Activated T-helper 1 cell treated with anti-CD3 and anti-CD28 coated beads, Interleukin-12 subunit alpha, Interleukin-12 subunit beta, Interleukin-2, Interleukin-4 antibody, amounts not matched to agents 30 ng/mL and 10 ng/mL and 1 ng/mL, durations not matched to agents 14 hours and 24 hours and 36 hours (primary cell): ENCODE results near the gene SH3TC2. TPM values are rescaled to one million over a fixed set of nuclear protein-coding genes. Genes with fewer than 3 reads are reported as not detected.
"Not testable (repeated sequence)": the region's sequence is repeated elsewhere in the genome, so short reads cannot be mapped to it uniquely, and the experiment has no call there.

Experiments used
- DNase-seq: peaks from one replicate; pipeline ENCODE4 v3.0.0; 2021; ENCODE audit warnings: low spot score
- H3K27ac Mint-ChIP-seq: one replicate; pipeline ENCODE4 v1.8.0; 2021; ENCODE audit warnings: mild to moderate bottlenecking, mixed read lengths
- H3K27me3 Mint-ChIP-seq: one replicate; pipeline ENCODE4 v1.8.0; 2022; ENCODE audit warnings: mild to moderate bottlenecking, moderate library complexity, mixed read lengths; ENCODE audit not compliant: insufficient read depth
- H3K36me3 Mint-ChIP-seq: one replicate; pipeline ENCODE4 v1.8.0; 2021; ENCODE audit warnings: low read depth, mixed read lengths
- H3K4me1 Mint-ChIP-seq: one replicate; pipeline ENCODE4 v1.8.0; 2021; ENCODE audit warnings: low read depth, mixed read lengths
- H3K4me3 Mint-ChIP-seq: one replicate; pipeline ENCODE4 v1.8.0; 2021; ENCODE audit warnings: mild to moderate bottlenecking, moderate library complexity, mixed read lengths
- H3K9me3 Mint-ChIP-seq: one replicate; pipeline ENCODE4 v1.8.0; 2021; ENCODE audit warnings: mixed read lengths
- intact Hi-C: fragments of 100-400 bp; cut with micrococcal nuclease; formaldehyde crosslinking; loops from one replicate; pipeline ENCODE4 v1.15.1; 2024
- total RNA-seq: library from RNA; stranded (reverse); gene quantifications from 2 replicates; pipeline ENCODE4 v1.2.3, GENCODE V29; 2022

Gene SH3TC2
- total RNA-seq, 1 donor from 2014 or later, result not detected

- H3K4me1 Mint-ChIP-seq, DNase-seq, H3K36me3 Mint-ChIP-seq, intact Hi-C loops, H3K27ac Mint-ChIP-seq, H3K4me3 Mint-ChIP-seq, H3K27me3 Mint-ChIP-seq, H3K9me3 Mint-ChIP-seq: not testable (repeated sequence)
Measured at GRCh38 chr5:149074071-149074470, 11.2 kb upstream of the SH3TC2 start.

DNA sequence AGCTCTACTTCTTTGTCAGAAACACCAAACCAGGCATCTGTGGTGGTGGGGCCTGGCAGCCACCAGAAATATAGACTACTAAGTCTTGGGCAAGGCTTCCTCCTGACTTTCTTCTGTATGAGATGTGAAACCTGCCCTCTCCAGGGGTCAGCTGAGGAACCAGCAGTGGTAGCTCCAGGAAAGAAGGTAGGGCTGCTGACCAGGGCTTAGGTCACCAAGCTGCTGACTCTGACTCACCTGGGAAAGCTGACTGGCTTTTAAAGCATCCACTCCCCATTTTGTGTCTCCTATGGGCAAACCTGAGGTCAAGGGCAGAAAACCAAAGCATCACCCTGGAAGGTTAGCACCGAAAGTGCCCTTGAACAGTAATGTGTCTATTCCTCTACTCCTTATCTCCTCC lies 10.4 kb upstream of the SH3TC2 start:
- Mint-ChIP-seq H3K4me3 (no peak overlapping the region), H3K9me3 (peaks cover 4% of the 10 kb centered on the region), H3K27ac (no peak overlapping the region), H3K4me1 (no peaks in the 10 kb centered on the region), H3K36me3 (no peaks in the 10 kb centered on the region), H3K27me3 (peaks cover 9% of the 10 kb centered on the region)
- DNase-seq, result no peak
- intact Hi-C loops, result no loop called here

- H3K27me3 Mint-ChIP-seq, result peaks cover 9% of the 10 kb centered on the region
- no peak overlapping the region for H3K4me3 Mint-ChIP-seq
- peaks cover 4% of the 10 kb centered on the region for H3K9me3 Mint-ChIP-seq
- DNase-seq, result no peak
- H3K27ac Mint-ChIP-seq, result no peak overlapping the region
- no peaks in the 10 kb centered on the region for H3K4me1 Mint-ChIP-seq
- no peaks in the 10 kb centered on the region for H3K36me3 Mint-ChIP-seq
- intact Hi-C loops, result no loop called here
Measured at GRCh38 chr5:149072791-149073190, 9.9 kb upstream of the SH3TC2 start.

DNA sequence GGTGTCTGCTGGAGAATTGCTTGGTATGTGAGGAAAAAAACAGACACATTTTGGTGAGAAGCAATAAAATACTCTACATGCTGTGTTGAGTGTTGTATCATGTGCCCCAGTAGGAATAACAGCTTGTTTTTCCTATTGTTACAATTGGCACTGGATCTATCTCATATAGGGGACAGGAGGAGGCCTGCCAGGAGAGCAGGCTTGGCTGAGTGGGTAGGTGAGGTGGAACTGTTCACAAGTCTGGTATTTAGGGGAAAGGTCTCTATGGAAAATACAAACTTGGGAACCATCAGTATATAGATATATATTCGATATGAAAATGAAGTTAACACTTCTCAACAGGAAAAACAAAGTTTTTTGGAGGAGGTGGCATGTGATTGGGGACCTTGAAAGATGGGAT lies 9.5 kb upstream of the SH3TC2 start:
- Mint-ChIP-seq H3K9me3 (peaks cover 4% of the 10 kb centered on the region), H3K36me3 (no peaks in the 10 kb centered on the region), H3K4me1 (no peaks in the 10 kb centered on the region), H3K27me3 (peaks cover 7% of the 10 kb centered on the region), H3K27ac (no peak overlapping the region), H3K4me3 (no peak overlapping the region)
- intact Hi-C loops, result no loop called here
- no peak for DNase-seq

DNA sequence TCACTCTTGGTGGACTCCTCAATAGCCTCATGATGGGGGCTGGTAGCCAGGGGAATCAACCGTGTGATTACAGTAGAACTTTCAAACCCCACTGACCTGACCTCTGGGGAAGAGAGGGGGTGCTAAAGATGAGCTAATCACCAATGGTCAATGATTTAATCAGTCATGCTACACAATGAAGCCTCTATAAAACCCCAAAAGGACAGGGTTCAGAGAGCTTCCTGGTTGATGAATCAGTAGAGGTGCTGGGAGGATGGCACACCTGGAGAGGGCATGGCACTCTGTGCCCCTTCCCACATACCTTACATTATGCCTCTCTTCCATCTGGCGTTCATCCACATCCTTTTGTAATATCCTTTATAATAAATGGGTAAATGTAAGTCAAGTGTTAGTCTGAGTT lies 8.9 kb upstream of the SH3TC2 start:
- Mint-ChIP-seq H3K9me3 (peaks cover 4% of the 10 kb centered on the region), H3K27ac (no peak overlapping the region), H3K4me3 (no peak overlapping the region), H3K36me3 (no peaks in the 10 kb centered on the region), H3K4me1 (no peaks in the 10 kb centered on the region), H3K27me3 (peaks cover 7% of the 10 kb centered on the region)
- no peak for DNase-seq
- intact Hi-C loops, result no loop called here

GRCh38 chr5:149071216-149071615 lies 8.4 kb upstream of the SH3TC2 start:
- H3K36me3 Mint-ChIP-seq, result no peaks in the 10 kb centered on the region
- H3K27ac Mint-ChIP-seq, result no peak overlapping the region
- intact Hi-C loops, result no loop called here
- no peak overlapping the region for H3K4me3 Mint-ChIP-seq
- peaks cover 4% of the 10 kb centered on the region for H3K9me3 Mint-ChIP-seq
- peaks cover 7% of the 10 kb centered on the region for H3K27me3 Mint-ChIP-seq
- no peaks in the 10 kb centered on the region for H3K4me1 Mint-ChIP-seq
- DNase-seq, result no peak

DNA sequence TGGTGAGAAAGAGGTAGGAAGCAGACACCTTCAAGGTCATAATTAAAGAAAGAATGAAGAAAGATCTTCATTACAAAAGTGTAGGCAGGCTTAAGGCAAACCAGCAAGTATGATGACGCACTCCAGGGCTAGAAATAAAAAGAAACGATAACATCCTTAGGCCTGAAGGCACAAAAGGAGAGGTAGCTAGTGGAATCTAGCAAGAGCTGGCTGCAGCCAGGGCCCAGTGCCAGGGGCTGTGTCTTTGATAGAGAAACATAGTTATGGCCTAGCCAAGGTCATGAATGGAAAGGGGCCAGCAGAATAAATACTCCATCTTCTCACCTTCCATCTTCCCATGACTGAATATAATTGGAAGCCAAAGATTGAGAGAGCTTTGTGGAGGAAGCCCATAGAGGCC lies 6.8 kb upstream of the SH3TC2 start:
- no peaks in the 10 kb centered on the region for H3K36me3 Mint-ChIP-seq
- H3K4me3 Mint-ChIP-seq, result no peak overlapping the region
- no peaks in the 10 kb centered on the region for H3K9me3 Mint-ChIP-seq
- intact Hi-C loops, result no loop called here
- no peaks in the 10 kb centered on the region for H3K4me1 Mint-ChIP-seq
- peaks cover 9% of the 10 kb centered on the region for H3K27me3 Mint-ChIP-seq
- DNase-seq, result no peak
- no peak overlapping the region for H3K27ac Mint-ChIP-seq

GRCh38 chr5:149063896-149064478 lies 1.1 kb upstream of the SH3TC2 start:
- no peaks in the 10 kb centered on the region for H3K4me1 Mint-ChIP-seq
- H3K36me3 Mint-ChIP-seq, result no peaks in the 10 kb centered on the region
- no peak overlapping the region for H3K4me3 Mint-ChIP-seq
- H3K27ac Mint-ChIP-seq, result no peak overlapping the region
- H3K27me3 Mint-ChIP-seq, result peaks cover 2% of the 10 kb centered on the region
- intact Hi-C loops, result no loop called here
- no peaks in the 10 kb centered on the region for H3K9me3 Mint-ChIP-seq
- no peak for DNase-seq

GRCh38 chr5:149062371-149063016 lies 368 bp downstream of the SH3TC2 start:
- intact Hi-C loops, result no loop called here
- no peaks in the 10 kb centered on the region for H3K4me1 Mint-ChIP-seq
- DNase-seq, result no peak
- no peaks in the 10 kb centered on the region for H3K36me3 Mint-ChIP-seq
- no peak overlapping the region for H3K27ac Mint-ChIP-seq
- H3K4me3 Mint-ChIP-seq, result no peak overlapping the region
- H3K9me3 Mint-ChIP-seq, result no peaks in the 10 kb centered on the region
- peaks cover 7% of the 10 kb centered on the region for H3K27me3 Mint-ChIP-seq

- intact Hi-C loops, result no loop called here
- no peaks in the 10 kb centered on the region for H3K9me3 Mint-ChIP-seq
- no peaks in the 10 kb centered on the region for H3K36me3 Mint-ChIP-seq
- H3K27ac Mint-ChIP-seq, result no peak overlapping the region
- DNase-seq, result no peak
- H3K27me3 Mint-ChIP-seq, result peaks cover 9% of the 10 kb centered on the region
- no peaks in the 10 kb centered on the region for H3K4me1 Mint-ChIP-seq
- H3K4me3 Mint-ChIP-seq, result no peak overlapping the region
Measured at GRCh38 chr5:149061341-149061740, 1.5 kb downstream of the SH3TC2 start.

DNA sequence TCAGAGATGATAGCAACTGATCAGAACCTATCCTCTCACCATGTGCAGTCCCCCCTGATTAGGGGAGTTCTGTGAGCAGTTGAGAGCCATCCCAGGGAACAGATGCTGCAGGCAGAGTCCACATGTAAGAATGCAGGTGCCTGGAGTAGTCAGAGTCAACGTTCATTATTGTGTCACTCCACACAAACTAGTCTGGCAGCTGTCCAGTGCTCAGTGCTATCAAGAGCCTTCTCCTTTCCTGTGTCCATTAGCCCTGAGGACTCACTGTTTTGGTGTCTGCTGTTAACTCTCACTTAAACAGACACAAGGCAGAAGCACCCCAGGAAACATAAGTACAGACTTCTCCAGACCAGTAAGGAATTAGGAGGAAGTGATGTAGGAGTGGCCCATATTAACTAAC lies 2.5 kb downstream of the SH3TC2 start:
- no peak overlapping the region for H3K27ac Mint-ChIP-seq
- H3K27me3 Mint-ChIP-seq, result peaks cover 11% of the 10 kb centered on the region
- no peaks in the 10 kb centered on the region for H3K36me3 Mint-ChIP-seq
- no peak overlapping the region for H3K4me3 Mint-ChIP-seq
- no peaks in the 10 kb centered on the region for H3K9me3 Mint-ChIP-seq
- DNase-seq, result no peak
- H3K4me1 Mint-ChIP-seq, result no peaks in the 10 kb centered on the region
- intact Hi-C loops, result no loop called here

DNA sequence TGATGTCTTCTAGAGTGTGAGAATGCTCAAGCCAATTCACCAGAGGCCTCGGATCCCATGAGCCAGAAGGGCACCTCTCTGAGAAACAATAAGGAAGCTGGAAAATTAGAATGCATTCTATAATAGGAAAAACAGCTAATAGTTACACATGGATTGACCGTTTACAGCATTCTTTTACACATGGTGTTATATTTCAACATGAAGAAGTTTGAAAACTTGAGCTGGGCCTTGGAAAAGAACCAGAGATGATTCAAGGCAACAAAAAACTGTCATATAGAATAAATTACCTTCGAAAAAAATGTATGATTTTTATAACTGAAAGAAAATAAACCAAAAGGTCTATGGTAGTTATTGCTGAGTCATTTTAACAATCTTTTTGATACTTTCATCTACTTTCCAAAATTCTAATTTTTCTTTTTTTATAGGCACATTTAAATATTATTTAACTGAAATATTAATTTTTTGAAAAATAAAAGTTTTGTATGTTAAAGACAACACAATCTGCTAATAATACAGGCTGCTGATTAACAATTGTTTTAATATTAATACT lies 6.2 kb downstream of the SH3TC2 start:
- Mint-ChIP-seq H3K27ac (no peak overlapping the region), H3K27me3 (peaks cover 11% of the 10 kb centered on the region), H3K4me1 (no peaks in the 10 kb centered on the region), H3K4me3 (no peak overlapping the region), H3K36me3 (no peaks in the 10 kb centered on the region), H3K9me3 (no peaks in the 10 kb centered on the region)
- no peak for DNase-seq
- intact Hi-C loops, result no loop called here

GRCh38 chr5:149054416-149054815 lies 8.4 kb downstream of the SH3TC2 start:
- no peak for DNase-seq
- intact Hi-C loops, result no loop called here
- Mint-ChIP-seq H3K27me3 (peaks cover 11% of the 10 kb centered on the region), H3K4me1 (no peaks in the 10 kb centered on the region), H3K27ac (no peak overlapping the region), H3K9me3 (no peaks in the 10 kb centered on the region), H3K36me3 (no peaks in the 10 kb centered on the region), H3K4me3 (no peak overlapping the region)
